Measurements from ENCODE around the gene CENPP.

The CENPP gene

GRCh38 chr9:92295827-92296258, 29.9 kb upstream of the CENPP start:
- DNase-seq (ENCODE audit: low read depth) = no peak
- TF ChIP-seq, protein P1, sequence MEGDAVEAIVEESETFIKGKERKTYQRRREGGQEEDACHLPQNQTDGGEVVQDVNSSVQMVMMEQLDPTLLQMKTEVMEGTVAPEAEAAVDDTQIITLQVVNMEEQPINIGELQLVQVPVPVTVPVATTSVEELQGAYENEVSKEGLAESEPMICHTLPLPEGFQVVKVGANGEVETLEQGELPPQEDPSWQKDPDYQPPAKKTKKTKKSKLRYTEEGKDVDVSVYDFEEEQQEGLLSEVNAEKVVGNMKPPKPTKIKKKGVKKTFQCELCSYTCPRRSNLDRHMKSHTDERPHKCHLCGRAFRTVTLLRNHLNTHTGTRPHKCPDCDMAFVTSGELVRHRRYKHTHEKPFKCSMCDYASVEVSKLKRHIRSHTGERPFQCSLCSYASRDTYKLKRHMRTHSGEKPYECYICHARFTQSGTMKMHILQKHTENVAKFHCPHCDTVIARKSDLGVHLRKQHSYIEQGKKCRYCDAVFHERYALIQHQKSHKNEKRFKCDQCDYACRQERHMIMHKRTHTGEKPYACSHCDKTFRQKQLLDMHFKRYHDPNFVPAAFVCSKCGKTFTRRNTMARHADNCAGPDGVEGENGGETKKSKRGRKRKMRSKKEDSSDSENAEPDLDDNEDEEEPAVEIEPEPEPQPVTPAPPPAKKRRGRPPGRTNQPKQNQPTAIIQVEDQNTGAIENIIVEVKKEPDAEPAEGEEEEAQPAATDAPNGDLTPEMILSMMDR (conservative IDR thresholded peaks at IDR 0.05; ENCODE audit: low read depth, low read length) = no peak
- no peak overlapping the region for H3K4me3 ChIP-seq (ENCODE audit: low read depth, low read length)

DNA sequence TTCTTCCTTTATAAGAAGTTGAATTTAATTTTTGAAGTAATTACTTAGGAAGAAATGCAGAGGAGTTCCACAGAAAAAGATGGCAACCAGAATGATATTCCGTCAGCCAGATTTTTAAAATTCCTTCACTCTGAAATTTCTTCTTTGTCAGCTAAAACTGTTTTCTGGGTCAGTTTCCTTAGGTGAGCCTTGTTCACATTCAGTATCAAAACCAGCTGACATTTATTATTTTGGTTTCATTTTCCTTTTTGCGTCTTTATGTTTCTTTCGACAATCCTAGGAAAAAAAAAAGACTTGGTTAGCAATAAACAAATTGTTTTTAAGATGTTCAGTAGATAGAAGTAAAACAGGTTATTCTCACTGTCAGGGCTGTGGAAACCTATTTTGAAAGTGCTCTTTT, 28.1 kb upstream of the CENPP start:
- H3K4me3 ChIP-seq (ENCODE audit: low read depth, low read length) = no peak overlapping the region
- DNase-seq (ENCODE audit: low read depth) = no peak
- TF ChIP-seq, protein P1 (conservative IDR thresholded peaks at IDR 0.05; ENCODE audit: low read depth, low read length) = no peak

DNA sequence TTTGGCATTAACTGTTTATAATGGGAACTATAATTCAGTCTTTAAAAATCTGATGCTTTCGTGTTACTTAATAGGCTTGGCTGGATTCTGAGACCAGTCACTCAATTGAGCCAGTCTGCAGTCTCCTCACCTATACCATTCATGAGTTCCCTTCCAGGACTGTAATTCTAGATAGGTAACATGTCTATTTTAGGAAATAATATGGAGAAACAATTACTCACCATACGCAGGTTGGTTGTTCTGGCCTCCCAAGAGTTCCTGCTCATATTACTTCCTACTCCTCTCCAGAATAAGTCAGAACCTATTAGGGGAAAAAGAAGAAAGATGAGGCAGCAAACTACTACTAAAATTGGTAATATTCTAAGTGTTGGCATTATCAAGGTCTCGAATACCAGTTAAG, 27.7 kb upstream of the CENPP start:
- H3K4me3 ChIP-seq (ENCODE audit: low read depth, low read length) = no peak overlapping the region
- TF ChIP-seq, protein P1 (conservative IDR thresholded peaks at IDR 0.05; ENCODE audit: low read depth, low read length) = no peak

GRCh38 chr9:92299116-92299515, 26.6 kb upstream of the CENPP start:
- TF ChIP-seq, protein P1 (conservative IDR thresholded peaks at IDR 0.05; ENCODE audit: low read depth, low read length) = no peak
- DNase-seq (ENCODE audit: low read depth) = no peak
- no peak overlapping the region for H3K4me3 ChIP-seq (ENCODE audit: low read depth, low read length)

More for the DNA sequence above, 27.7 kb upstream of the CENPP start:
- DNase-seq (ENCODE audit: low read depth) = no peak

GRCh38 chr9:92300936-92301335, 24.8 kb upstream of the CENPP start:
- no peak for DNase-seq (ENCODE audit: low read depth)
- H3K4me3 ChIP-seq (ENCODE audit: low read depth, low read length) = no peak overlapping the region
- TF ChIP-seq, protein P1 (conservative IDR thresholded peaks at IDR 0.05; ENCODE audit: low read depth, low read length) = no peak

- TF ChIP-seq, protein P1 (conservative IDR thresholded peaks at IDR 0.05; ENCODE audit: low read depth, low read length) = no peak
- DNase-seq (ENCODE audit: low read depth) = peak; percentile 68
- H3K4me3 ChIP-seq (ENCODE audit: low read depth, low read length) = no peak overlapping the region
Observed at GRCh38 chr9:92308893-92309292, 16.9 kb upstream of the CENPP start.

DNA sequence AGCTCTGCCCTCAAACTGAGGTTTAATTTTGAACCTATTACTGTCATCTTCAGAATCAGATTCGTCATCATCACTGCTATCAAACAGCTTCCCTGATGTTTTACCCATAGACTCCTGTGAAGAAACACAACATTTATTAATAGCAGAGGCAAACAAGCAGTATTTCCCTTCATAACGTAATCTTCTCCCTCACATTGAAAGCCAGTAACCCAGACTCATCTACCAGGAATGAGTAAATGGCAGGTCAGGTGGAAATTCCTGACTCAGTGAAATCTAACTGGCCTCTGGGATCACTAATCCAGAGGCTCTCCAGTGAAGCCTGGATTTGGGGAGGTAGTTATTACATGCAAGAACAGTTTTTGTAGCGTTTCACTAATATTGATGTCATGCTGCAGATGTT, 15.2 kb upstream of the CENPP start:
- H3K4me3 ChIP-seq (ENCODE audit: low read depth, low read length) = no peak overlapping the region
- TF ChIP-seq, protein P1 (conservative IDR thresholded peaks at IDR 0.05; ENCODE audit: low read depth, low read length) = no peak
- no peak for DNase-seq (ENCODE audit: low read depth)
